Keratinocyte (primary cell): ENCODE results near the gene KCNG1. TPM values are rescaled to one million over a fixed set of nuclear protein-coding genes. Genes with fewer than 3 reads are reported as not detected.

ENCODE experiments used
- DNase-seq: peaks from one replicate; pipeline ENCODE4 v3.0.0-alpha.2; 2011; ENCODE audit warnings: low read depth, missing footprints, low spot score
- FAIRE-seq: peaks from 2 replicates; lab custom pipeline; 2011; peaks lifted over from hg19 to GRCh38; lab: Jason Lieb, UNC
- H2AFZ ChIP-seq: 2 replicates; pipeline ENCODE4 v1.6.0; 2012; ENCODE audit warnings: low read length, control low read depth, inconsistent platforms; ENCODE audit not compliant: control insufficient read depth
- H3K27ac ChIP-seq: 2 replicates; pipeline ENCODE4 v1.5.1; 2011; ENCODE audit warnings: low read length; ENCODE audit not compliant: control insufficient read depth, insufficient read depth
- H3K27me3 ChIP-seq: 3 replicates; pipeline ENCODE4 v1.6.0; 2011; ENCODE audit warnings: low read length; ENCODE audit not compliant: control insufficient read depth, insufficient read depth; ENCODE audit errors: extremely low read depth
- H3K36me3 ChIP-seq, 2 experiments: 2 replicates in 1 of 2; 3 replicates in 1 of 2; pipeline ENCODE4 v1.5.1; 2011; ENCODE audit warnings: low read length in 2 of 2, mild to moderate bottlenecking in 1 of 2; ENCODE audit not compliant: control insufficient read depth in 2 of 2, insufficient read depth in 2 of 2; ENCODE audit errors: extremely low read depth in 1 of 2
- H3K4me1 ChIP-seq: 3 replicates; pipeline ENCODE4 v1.5.1; 2011; ENCODE audit warnings: low read length; ENCODE audit not compliant: control insufficient read depth, insufficient read depth; ENCODE audit errors: extremely low read depth
- H3K4me2 ChIP-seq: 3 replicates; pipeline ENCODE4 v1.6.0; 2011; ENCODE audit warnings: low read depth, low read length; ENCODE audit not compliant: control insufficient read depth, insufficient read depth; ENCODE audit errors: extremely low read depth
- H3K4me3 ChIP-seq, 3 experiments: fragments of 200-600 bp in 1 of 3; sonication (generic) in 1 of 3; 2 replicates in 2 of 3; 3 replicates in 1 of 3; pipeline ENCODE4 v1.5.1; 2011 to 2016; ENCODE audit warnings: low read length in 3 of 3, mild to moderate bottlenecking in 3 of 3, control low read depth in 2 of 3, inconsistent platforms in 1 of 3, low read depth in 1 of 3, mixed read lengths in 1 of 3, mixed run types in 1 of 3, moderate library complexity in 1 of 3; ENCODE audit not compliant: control insufficient read depth in 2 of 3, insufficient read depth in 2 of 3; ENCODE audit errors: extremely low read depth in 1 of 3
- H3K79me2 ChIP-seq: 2 replicates; pipeline ENCODE4 v1.6.0; 2012; ENCODE audit warnings: low read length; ENCODE audit not compliant: control insufficient read depth, insufficient read depth
- H3K9ac ChIP-seq: 3 replicates; pipeline ENCODE4 v1.6.0; 2011; ENCODE audit warnings: low read length; ENCODE audit not compliant: control insufficient read depth, insufficient read depth; ENCODE audit errors: extremely low read depth
- H3K9me1 ChIP-seq: 3 replicates; pipeline ENCODE4 v1.6.0; 2011; ENCODE audit warnings: low read length; ENCODE audit not compliant: control insufficient read depth, insufficient read depth; ENCODE audit errors: extremely low read depth
- H3K9me3 ChIP-seq: 2 replicates; pipeline ENCODE4 v1.5.1; 2012; ENCODE audit warnings: low read depth, low read length; ENCODE audit not compliant: control insufficient read depth
- H4K20me1 ChIP-seq: 3 replicates; pipeline ENCODE4 v1.6.0; 2011; ENCODE audit warnings: low read length; ENCODE audit not compliant: control insufficient read depth, insufficient read depth; ENCODE audit errors: extremely low read depth
- EZH2 ChIP-seq: IDR thresholded peaks from one replicate; pipeline ENCODE4 v1.6.1; 2012; ENCODE audit warnings: inconsistent platforms, mild to moderate bottlenecking, low read length, moderate library complexity
- dilution Hi-C: fragments of 300-500 bp; cut with MboI; formaldehyde crosslinking; loops from one replicate; pipeline ENCODE4 v1.7.0; 2020; ENCODE audit warnings: low sequenced_read_pairs; ENCODE audit not compliant: extremely low pct_ligation_motif_present
- polyA plus RNA-seq, 5 experiments: library from polyadenylated mRNA; depleted of rRNA in 3 of 5; stranded (reverse) in 3 of 5; stranded (forward) in 1 of 5; unstranded in 1 of 5; fragments of >200 nt; gene quantifications; 1 replicate in 1 of 5; 2 replicates in 3 of 5; 3 replicates in 1 of 5; pipeline versions ENCODE4 v1.2.1 to v1.2.3, GENCODE V29; 2011 to 2012; ENCODE audit warnings: missing spikeins in 2 of 5, low read depth in 1 of 5, low replicate concordance in 1 of 5
- TF ChIP-seq, protein P1 (sequence below), 3 experiments: IDR thresholded peaks in 1 of 3; conservative IDR thresholded peaks in 1 of 3; optimal IDR thresholded peaks in 1 of 3; 2 replicates in 2 of 3; 3 replicates in 1 of 3; pipeline versions ENCODE3 to v1.5.1; 2011; ENCODE audit warnings: low read length in 3 of 3, mild to moderate bottlenecking in 3 of 3, moderate library complexity in 2 of 3, control low read depth in 1 of 3, inconsistent platforms in 1 of 3; ENCODE audit not compliant: insufficient read depth in 2 of 3; ENCODE audit errors: extremely low read depth in 1 of 3

KCNG1 gene
- polyA plus RNA-seq, 1 donor (not counting 4 experiments of a cell fraction or from before 2014, with no cell fraction given): 2.5 TPM

DNA sequence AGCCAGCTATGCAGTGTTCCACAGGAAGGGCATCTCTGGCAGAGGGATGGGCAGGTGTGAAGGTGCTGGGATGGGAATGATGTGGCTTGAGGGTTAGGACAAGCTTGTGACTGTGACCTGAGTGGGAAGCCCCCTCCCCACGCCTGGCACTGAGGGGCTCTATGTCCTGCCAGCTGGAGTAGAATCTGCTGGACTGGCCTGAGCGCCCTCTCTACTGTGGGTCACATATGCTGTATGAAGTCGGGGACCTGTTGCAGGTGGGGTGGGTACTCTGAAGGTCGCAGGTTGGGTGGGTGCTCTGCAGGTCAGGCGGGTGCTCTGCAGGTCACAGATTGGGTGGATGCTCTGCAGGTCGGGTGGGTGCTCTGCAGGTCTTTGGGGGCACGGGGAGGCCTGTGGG is 20.3 kb downstream of the KCNG1 start:
- Histone ChIP-seq H3K4me1 (no peaks in the 10 kb centered on the region), H3K9me3 (no peaks in the 10 kb centered on the region), H3K4me2 (no peak overlapping the region), H3K36me3 (no peaks in the 10 kb centered on the region), H3K9me1 (no peaks in the 10 kb centered on the region), H3K79me2 (no peaks in the 10 kb centered on the region), H3K9ac (no peak overlapping the region), H3K27ac (no peak overlapping the region), H4K20me1 (no peaks in the 10 kb centered on the region), H2AFZ (no peak overlapping the region), H3K4me3 (no peak overlapping the region), H3K27me3 (no peaks in the 10 kb centered on the region)
- dilution Hi-C loops: no loop called here
- FAIRE-seq (no peak), DNase-seq (no peak)
- TF ChIP-seq EZH2: no peak
- TF ChIP-seq, protein P1, sequence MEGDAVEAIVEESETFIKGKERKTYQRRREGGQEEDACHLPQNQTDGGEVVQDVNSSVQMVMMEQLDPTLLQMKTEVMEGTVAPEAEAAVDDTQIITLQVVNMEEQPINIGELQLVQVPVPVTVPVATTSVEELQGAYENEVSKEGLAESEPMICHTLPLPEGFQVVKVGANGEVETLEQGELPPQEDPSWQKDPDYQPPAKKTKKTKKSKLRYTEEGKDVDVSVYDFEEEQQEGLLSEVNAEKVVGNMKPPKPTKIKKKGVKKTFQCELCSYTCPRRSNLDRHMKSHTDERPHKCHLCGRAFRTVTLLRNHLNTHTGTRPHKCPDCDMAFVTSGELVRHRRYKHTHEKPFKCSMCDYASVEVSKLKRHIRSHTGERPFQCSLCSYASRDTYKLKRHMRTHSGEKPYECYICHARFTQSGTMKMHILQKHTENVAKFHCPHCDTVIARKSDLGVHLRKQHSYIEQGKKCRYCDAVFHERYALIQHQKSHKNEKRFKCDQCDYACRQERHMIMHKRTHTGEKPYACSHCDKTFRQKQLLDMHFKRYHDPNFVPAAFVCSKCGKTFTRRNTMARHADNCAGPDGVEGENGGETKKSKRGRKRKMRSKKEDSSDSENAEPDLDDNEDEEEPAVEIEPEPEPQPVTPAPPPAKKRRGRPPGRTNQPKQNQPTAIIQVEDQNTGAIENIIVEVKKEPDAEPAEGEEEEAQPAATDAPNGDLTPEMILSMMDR (optimal IDR thresholded peaks at IDR 0.05 in 1 of 3, IDR thresholded peaks at IDR 0.05 in 1 of 3, conservative IDR thresholded peaks at IDR 0.05 in 1 of 3; ENCODE audit: extremely low read depth in 1 of 3, insufficient read depth in 2 of 3, low read length in 3 of 3): no peak

DNA sequence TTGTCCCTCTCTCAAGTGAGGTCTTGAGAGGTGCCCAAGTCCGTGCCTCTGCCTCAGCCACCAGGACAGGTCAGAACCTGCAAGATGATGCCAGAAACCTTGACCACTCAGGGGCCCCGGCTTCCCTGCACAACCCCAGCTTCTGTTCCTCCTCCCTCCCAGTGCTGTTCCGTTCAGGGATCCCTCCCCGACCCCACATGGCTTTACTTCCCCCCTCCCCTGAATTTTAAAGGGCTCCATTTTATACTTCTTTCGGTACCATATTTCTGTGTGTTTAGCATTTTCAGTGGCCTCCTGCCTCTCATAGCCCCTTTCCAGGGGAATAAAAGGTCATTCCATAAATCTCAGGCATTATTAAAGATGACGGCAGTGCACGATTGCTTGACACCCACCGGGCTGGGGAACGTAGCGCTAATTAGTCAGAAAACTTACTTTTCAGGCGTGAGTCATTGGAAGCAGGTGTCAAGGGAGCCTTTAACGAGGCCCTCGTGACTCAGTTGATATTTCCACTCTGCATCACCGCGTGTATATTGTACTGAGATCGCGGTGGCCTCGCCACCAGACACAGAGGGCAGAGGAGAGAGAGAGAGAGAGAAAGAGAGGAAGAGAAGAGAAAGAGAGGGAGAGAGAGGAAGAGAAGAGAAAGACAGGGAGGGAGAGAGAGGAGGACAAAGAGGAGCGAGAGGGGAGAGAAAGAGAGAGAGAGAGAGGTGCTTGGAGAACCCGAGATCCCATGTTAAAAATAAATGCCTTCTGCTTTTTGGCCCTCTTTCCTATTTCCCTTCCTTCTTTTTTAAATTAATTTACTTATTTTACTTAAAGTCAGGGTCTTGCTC is 21.3 kb downstream of the KCNG1 start:
- Histone ChIP-seq H3K4me1 (no peaks in the 10 kb centered on the region), H3K9me1 (no peaks in the 10 kb centered on the region), H3K9me3 (no peaks in the 10 kb centered on the region), H2AFZ (no peak overlapping the region), H4K20me1 (no peaks in the 10 kb centered on the region), H3K79me2 (no peaks in the 10 kb centered on the region), H3K36me3 (no peaks in the 10 kb centered on the region), H3K27me3 (no peaks in the 10 kb centered on the region), H3K9ac (no peak overlapping the region), H3K4me3 (no peak overlapping the region), H3K27ac (no peak overlapping the region), H3K4me2 (no peak overlapping the region)
- FAIRE-seq (no peak), DNase-seq (no peak)
- TF ChIP-seq EZH2: no peak
- dilution Hi-C loops: no loop called here
